Measurements from ENCODE around the gene PROK1.

The PROK1 gene

GRCh38 chr1:110504226-110504625 is 53.3 kb downstream of the PROK1 start:
- no peak for TF ChIP-seq CTCF (IDR thresholded peaks at IDR 0.05; ENCODE audit: low read length)
- TF ChIP-seq EZH2 (IDR thresholded peaks at IDR 0.05; ENCODE audit: borderline replicate concordance, low read length) = no peak
- Histone ChIP-seq H3K9me3 (ENCODE audit: low read length) (no peaks in the 10 kb centered on the region), H3K79me2 (ENCODE audit: insufficient read depth, low read length) (no peaks in the 10 kb centered on the region), H3K9ac (ENCODE audit: low read length) (no peak overlapping the region), H2AFZ (ENCODE audit: low read length) (no peak overlapping the region), H3K27ac (ENCODE audit: low read depth, low read length, poor library complexity, severe bottlenecking) (no peak overlapping the region), H3K9me2 (ENCODE audit: low read depth, low read length) (no peaks in the 10 kb centered on the region), H3K4me3 (ENCODE audit: low read depth, low read length, poor library complexity, severe bottlenecking) (no peak overlapping the region), H3K27me3 (ENCODE audit: insufficient read depth, low read length) (no peaks in the 10 kb centered on the region; the same call in 1 of the 2 replicates), H4K20me1 (ENCODE audit: insufficient read depth, low read length) (no peaks in the 10 kb centered on the region), H3K36me3 (ENCODE audit: insufficient read depth, low read length) (no peaks in the 10 kb centered on the region), H3K4me2 (ENCODE audit: low read length) (no peak overlapping the region), H3F3A (ENCODE audit: insufficient read depth, low read length) (no peaks in the 10 kb centered on the region), H3K4me1 (ENCODE audit: insufficient read depth, low read length, severe bottlenecking) (no peaks in the 10 kb centered on the region)

- H3K4me3 ChIP-seq (ENCODE audit: low read depth, low read length, poor library complexity, severe bottlenecking) = no peak overlapping the region
- H2AFZ ChIP-seq (ENCODE audit: low read length) = no peak overlapping the region
- no peaks in the 10 kb centered on the region; the same call in 1 of the 2 replicates for H3K27me3 ChIP-seq (ENCODE audit: insufficient read depth, low read length)
- H3F3A ChIP-seq (ENCODE audit: insufficient read depth, low read length) = no peaks in the 10 kb centered on the region
- no peaks in the 10 kb centered on the region for H3K9me3 ChIP-seq (ENCODE audit: low read length)
- no peak overlapping the region for H3K9ac ChIP-seq (ENCODE audit: low read length)
- no peaks in the 10 kb centered on the region for H3K36me3 ChIP-seq (ENCODE audit: insufficient read depth, low read length)
- no peaks in the 10 kb centered on the region for H3K9me2 ChIP-seq (ENCODE audit: low read depth, low read length)
- H4K20me1 ChIP-seq (ENCODE audit: insufficient read depth, low read length) = no peaks in the 10 kb centered on the region
- H3K27ac ChIP-seq (ENCODE audit: low read depth, low read length, poor library complexity, severe bottlenecking) = no peak overlapping the region
- TF ChIP-seq EZH2 (IDR thresholded peaks at IDR 0.05; ENCODE audit: borderline replicate concordance, low read length) (no peak), CTCF (IDR thresholded peaks at IDR 0.05; ENCODE audit: low read length) (no peak)
- no peaks in the 10 kb centered on the region for H3K4me1 ChIP-seq (ENCODE audit: insufficient read depth, low read length, severe bottlenecking)
- H3K4me2 ChIP-seq (ENCODE audit: low read length) = no peak overlapping the region
- no peaks in the 10 kb centered on the region for H3K79me2 ChIP-seq (ENCODE audit: insufficient read depth, low read length)
Measured at GRCh38 chr1:110505596-110505995, 54.6 kb downstream of the PROK1 start.

GRCh38 chr1:110506541-110506940 is 55.6 kb downstream of the PROK1 start:
- no peak for TF ChIP-seq EZH2 (IDR thresholded peaks at IDR 0.05; ENCODE audit: borderline replicate concordance, low read length)
- no peak for TF ChIP-seq CTCF (IDR thresholded peaks at IDR 0.05; ENCODE audit: low read length)
- no peaks in the 10 kb centered on the region; the same call in 1 of the 2 replicates for H3K27me3 ChIP-seq (ENCODE audit: insufficient read depth, low read length)

More at GRCh38 chr1:110506541-110506940, 55.6 kb downstream of the PROK1 start:
- Histone ChIP-seq H3K9me3 (ENCODE audit: low read length) (no peaks in the 10 kb centered on the region), H3K9me2 (ENCODE audit: low read depth, low read length) (no peaks in the 10 kb centered on the region), H3K4me1 (ENCODE audit: insufficient read depth, low read length, severe bottlenecking) (no peaks in the 10 kb centered on the region), H3K4me3 (ENCODE audit: low read depth, low read length, poor library complexity, severe bottlenecking) (no peak overlapping the region), H4K20me1 (ENCODE audit: insufficient read depth, low read length) (no peaks in the 10 kb centered on the region), H2AFZ (ENCODE audit: low read length) (no peak overlapping the region), H3F3A (ENCODE audit: insufficient read depth, low read length) (no peaks in the 10 kb centered on the region), H3K79me2 (ENCODE audit: insufficient read depth, low read length) (no peaks in the 10 kb centered on the region), H3K27ac (ENCODE audit: low read depth, low read length, poor library complexity, severe bottlenecking) (no peak overlapping the region), H3K36me3 (ENCODE audit: insufficient read depth, low read length) (no peaks in the 10 kb centered on the region), H3K9ac (ENCODE audit: low read length) (no peak overlapping the region), H3K4me2 (ENCODE audit: low read length) (no peak overlapping the region)
